Liver (tissue), 9 donors: ENCODE measurements around the gene RFFL. TPM values are rescaled to one million over a fixed set of nuclear protein-coding genes. Genes with fewer than 3 reads are reported as not detected.

Experiments used
- DNase-seq: peaks from one replicate; pipeline ENCODE4 v3.0.0-alpha.2; 2017; ENCODE audit warnings: low spot score
- H3K27ac ChIP-seq, 2 donors: one replicate each; pipeline ENCODE4 v1.7.0; 2013; ENCODE audit warnings: inconsistent platforms in 2 of 2, low read length in 2 of 2, control low read depth in 1 of 2, low read depth in 1 of 2, mild to moderate bottlenecking in 1 of 2
- H3K27me3 ChIP-seq, 4 donors: one replicate each; pipeline versions ENCODE4 v1.6.1 to v1.7.0; 2013; ENCODE audit warnings: low read length in 3 of 4, inconsistent platforms in 1 of 4, mild to moderate bottlenecking in 1 of 4, moderate library complexity in 1 of 4; ENCODE audit not compliant: control insufficient read depth in 4 of 4, insufficient read depth in 4 of 4
- H3K36me3 ChIP-seq, 4 donors: one replicate each; pipeline versions ENCODE4 v1.6.1 to v1.7.0; 2013; ENCODE audit warnings: low read length in 3 of 4, mild to moderate bottlenecking in 3 of 4, low read depth in 1 of 4, moderate library complexity in 1 of 4; ENCODE audit not compliant: control insufficient read depth in 4 of 4, insufficient read depth in 3 of 4
- H3K4me1 ChIP-seq, 4 donors: one replicate each; pipeline versions ENCODE4 v1.6.1 to v1.7.0; 2013; ENCODE audit warnings: low read length in 3 of 4, mild to moderate bottlenecking in 3 of 4, moderate library complexity in 1 of 4; ENCODE audit not compliant: control insufficient read depth in 4 of 4, insufficient read depth in 4 of 4
- H3K4me3 ChIP-seq, 3 donors: one replicate each; pipeline versions ENCODE4 v1.6.1 to v1.7.0; 2013; ENCODE audit warnings: low read length in 3 of 3, control low read depth in 1 of 3, low read depth in 1 of 3, mild to moderate bottlenecking in 1 of 3
- H3K9ac ChIP-seq, 2 donors: one replicate each; pipeline ENCODE4 v1.7.0; 2013; ENCODE audit warnings: low read length in 2 of 2, mild to moderate bottlenecking in 2 of 2, moderate library complexity in 2 of 2, control low read depth in 1 of 2, low read depth in 1 of 2
- H3K9me3 ChIP-seq, 4 donors: one replicate each; pipeline versions ENCODE4 v1.6.1 to v1.7.0; 2013; ENCODE audit warnings: low read length in 3 of 4; ENCODE audit not compliant: control insufficient read depth in 4 of 4
- ATF3 ChIP-seq: IDR thresholded peaks from 2 replicates; pipeline ENCODE4 v1.6.1; 2016; ENCODE audit warnings: antibody characterized with exemption
- CTCF ChIP-seq: fragments of 150-350 bp; IDR thresholded peaks from 2 replicates; pipeline ENCODE4 v1.5.1; 2017; ENCODE audit warnings: improper control_type of control experiment, low read depth, low read length; ENCODE audit not compliant: missing input control
- EGR1 ChIP-seq, 2 donors: IDR thresholded peaks; 2 replicates each; pipeline ENCODE4 v1.6.1; 2016 to 2018; ENCODE audit warnings: antibody characterized with exemption in 2 of 2, low read depth in 2 of 2
- FOXA1 ChIP-seq: IDR thresholded peaks from 2 replicates; pipeline ENCODE4 v1.6.1; 2016; ENCODE audit warnings: antibody characterized with exemption
- FOXA2 ChIP-seq: IDR thresholded peaks from 2 replicates; pipeline ENCODE4 v1.6.1; 2016; ENCODE audit warnings: antibody characterized with exemption
- GABPA ChIP-seq, 2 donors: IDR thresholded peaks in 1 of 2; conservative IDR thresholded peaks in 1 of 2; 2 replicates each; pipeline ENCODE4 v1.6.1; 2016; ENCODE audit warnings: antibody characterized with exemption in 2 of 2, mild to moderate bottlenecking in 1 of 2, moderate library complexity in 1 of 2
- HNF4A ChIP-seq, 2 donors: conservative IDR thresholded peaks; 2 replicates each; pipeline ENCODE4 v1.6.1; 2016; ENCODE audit warnings: antibody characterized with exemption in 2 of 2, mild to moderate bottlenecking in 2 of 2
- HNF4G ChIP-seq: IDR thresholded peaks from 2 replicates; pipeline ENCODE4 v1.6.1; 2016; ENCODE audit warnings: antibody characterized with exemption
- JUND ChIP-seq, 2 donors: IDR thresholded peaks; 2 replicates each; pipeline ENCODE4 v1.6.1; 2016; ENCODE audit warnings: antibody characterized with exemption in 2 of 2
- MAX ChIP-seq: IDR thresholded peaks from 2 replicates; pipeline ENCODE4 v1.6.1; 2016; ENCODE audit warnings: antibody characterized with exemption
- NR2F2 ChIP-seq: IDR thresholded peaks from 2 replicates; pipeline ENCODE4 v1.6.1; 2016; ENCODE audit warnings: antibody characterized with exemption
- RAD21 ChIP-seq, 2 donors: IDR thresholded peaks; 2 replicates each; pipeline ENCODE4 v1.6.1; 2016; ENCODE audit warnings: antibody characterized with exemption in 2 of 2, mild to moderate bottlenecking in 2 of 2
- REST ChIP-seq: IDR thresholded peaks from 2 replicates; pipeline ENCODE4 v1.6.1; 2016; ENCODE audit warnings: antibody characterized with exemption, mild to moderate bottlenecking
- RXRA ChIP-seq, 2 donors: IDR thresholded peaks; 2 replicates each; pipeline ENCODE4 v1.6.1; 2017 to 2018; ENCODE audit warnings: antibody characterized with exemption in 2 of 2, mild to moderate bottlenecking in 1 of 2
- SP1 ChIP-seq: IDR thresholded peaks from 2 replicates; pipeline ENCODE4 v1.6.1; 2018; ENCODE audit warnings: antibody characterized with exemption, mild to moderate bottlenecking
- TAF1 ChIP-seq: conservative IDR thresholded peaks from 2 replicates; pipeline ENCODE4 v1.6.1; 2016; ENCODE audit warnings: antibody characterized with exemption, mild to moderate bottlenecking
- YY1 ChIP-seq: IDR thresholded peaks from 2 replicates; pipeline ENCODE4 v1.6.1; 2016; ENCODE audit warnings: antibody characterized with exemption, mild to moderate bottlenecking
- ZBTB33 ChIP-seq: IDR thresholded peaks from 2 replicates; pipeline ENCODE4 v1.6.1; 2016; ENCODE audit warnings: antibody characterized with exemption
- WGBS: extraction: QIAGEN DNeasy Blood & Tissue Kit; methylation state at CpG from one replicate; pipeline ENCODE4 v1.1.7; 2013; 5-methylcytosine and 5-hydroxymethylcytosine counted together
- polyA plus RNA-seq, 2 donors: library from polyadenylated mRNA; stranded (reverse) in 1 of 2; unstranded in 1 of 2; fragments of 200-250 nt in 1 of 2; fragments of >200 nt in 1 of 2; fragmentation: Nextera tagmentation in 1 of 2; extraction: Ambion mirVana in 1 of 2; gene quantifications; one replicate each; pipeline versions ENCODE4 v1.2.1 to v1.2.3, GENCODE V29; 2013 to 2015
- total RNA-seq, 2 donors: library from RNA; depleted of rRNA; stranded (reverse); fragments of >200 nt; gene quantifications; one replicate each; pipeline ENCODE4 v1.2.3, GENCODE V29; 2014
- donor health status: healthy.
- donor health status: healthy.
- donor health status: healthy.
- donor health status: healthy.
- donor health status: healthy.

RFFL gene
- total and polyA plus RNA-seq, 4 donors: 15.9 to 28.0 (median 22.0) TPM

- no peak overlapping the region for H3K9ac ChIP-seq
- WGBS: 91% methylated on average over 3 of the region's 3 CpGs
- no peak for DNase-seq
- H3K36me3 ChIP-seq: peaks cover 2 to 25% (median 6%) of the 10 kb centered on the region in 4 donors
- H3K27me3 ChIP-seq: no peaks in the 10 kb centered on the region
- TF ChIP-seq CTCF (no peak), HNF4G (no peak), EGR1 (IDR thresholded peaks at IDR 0.05; ENCODE audit: low read depth in 2 of 2) (no peak), RAD21 (IDR thresholded peaks at IDR 0.05) (no peak), JUND (IDR thresholded peaks at IDR 0.05) (no peak), FOXA2 (no peak), TAF1 (no peak), FOXA1 (no peak), GABPA (IDR thresholded peaks at IDR 0.05 in 1 of 2, conservative IDR thresholded peaks at IDR 0.05 in 1 of 2) (no peak), YY1 (no peak), ATF3 (no peak), SP1 (no peak), NR2F2 (no peak), RXRA (IDR thresholded peaks at IDR 0.05) (no peak), REST (no peak)
- H3K27ac ChIP-seq: no peak overlapping the region
- H3K4me3 ChIP-seq: no peak overlapping the region
- no peaks in the 10 kb centered on the region for H3K4me1 ChIP-seq
- no peaks in the 10 kb centered on the region for H3K9me3 ChIP-seq
These were observed 36.4 kb upstream of the RFFL start for GRCh38 chr17:35099908-35100307.

- Histone ChIP-seq H3K36me3 (peaks cover 0 to 22% (median 5%) of the 10 kb centered on the region in 4 donors), H3K4me1 (no peaks in the 10 kb centered on the region), H3K9ac (no peak overlapping the region), H3K27me3 (no peaks in the 10 kb centered on the region), H3K27ac (no peak overlapping the region), H3K9me3 (no peaks in the 10 kb centered on the region), H3K4me3 (no peak overlapping the region)
- no peak for DNase-seq
- 93% methylated on average over 2 of the region's 2 CpGs for WGBS
- no peak for TF ChIP-seq CTCF
- no peak for TF ChIP-seq JUND (IDR thresholded peaks at IDR 0.05)
- TF ChIP-seq ATF3: no peak
- TF ChIP-seq FOXA1: no peak
- TF ChIP-seq SP1: no peak
- no peak for TF ChIP-seq EGR1 (IDR thresholded peaks at IDR 0.05; ENCODE audit: low read depth in 2 of 2)
- no peak for TF ChIP-seq RAD21 (IDR thresholded peaks at IDR 0.05)
- TF ChIP-seq MAX: no peak
- TF ChIP-seq FOXA2: no peak
- TF ChIP-seq RXRA (IDR thresholded peaks at IDR 0.05): no peak
- no peak for TF ChIP-seq HNF4A (conservative IDR thresholded peaks at IDR 0.05)
- no peak for TF ChIP-seq NR2F2
- no peak for TF ChIP-seq ZBTB33
- no peak for TF ChIP-seq REST
- TF ChIP-seq YY1: no peak
These were observed 34.3 kb upstream of the RFFL start for GRCh38 chr17:35097776-35098175.
